Heart right ventricle (tissue), 16 donors: Measurements from ENCODE around the gene LCN15. TPM values are rescaled to one million over a fixed set of nuclear protein-coding genes. Genes with fewer than 3 reads are reported as not detected.

Experiments used
- ATAC-seq, 8 donors: fragments of 200-7000 bp; cut with Tn5 transposase; one replicate each; pipeline ENCODE4 v1.9.1; 2020; ENCODE audit warnings: mild to moderate bottlenecking in 8 of 8, moderate library complexity in 8 of 8, moderate number of reproducible peaks in 1 of 8
- DNase-seq, 2 donors: peaks; one replicate each; pipeline ENCODE4 v3.0.0-alpha.2; 2020
- H3K27ac ChIP-seq, 10 donors: fragments of 200-600 bp; sonication (generic) in 2 of 10; one replicate each; pipeline versions ENCODE4 v1.5.0 to v1.8.0; 2020 to 2022; ENCODE audit warnings: mild to moderate bottlenecking in 3 of 10
- H3K27me3 ChIP-seq, 7 donors: fragments of 200-600 bp; one replicate each; pipeline ENCODE4 v1.8.0; 2021 to 2022; ENCODE audit warnings: mild to moderate bottlenecking in 2 of 7
- H3K36me3 ChIP-seq, 9 donors: fragments of 200-600 bp; sonication (generic) in 1 of 9; one replicate each; pipeline versions ENCODE4 v1.5.0 to v1.8.0; 2020 to 2022; ENCODE audit warnings: mild to moderate bottlenecking in 2 of 9
- H3K4me1 ChIP-seq, 9 donors: fragments of 200-600 bp; sonication (generic) in 1 of 9; one replicate each; pipeline versions ENCODE4 v1.5.0 to v1.8.0; 2020 to 2022; ENCODE audit warnings: mild to moderate bottlenecking in 4 of 9
- H3K4me3 ChIP-seq, 10 donors: fragments of 200-600 bp; sonication (generic) in 2 of 10; one replicate each; pipeline versions ENCODE4 v1.5.0 to v1.8.0; 2020 to 2022; ENCODE audit warnings: mild to moderate bottlenecking in 7 of 10, moderate library complexity in 2 of 10
- H3K9me3 ChIP-seq, 11 donors: fragments of 200-600 bp in 10 of 11; sonication (generic) in 2 of 11; one replicate each; pipeline versions ENCODE4 v1.5.0 to v1.8.0; 2013 to 2022; ENCODE audit warnings: mild to moderate bottlenecking in 2 of 11, control low read depth in 1 of 11, moderate library complexity in 1 of 11
- WGBS, 2 donors: extraction: QIAGEN DNeasy Blood & Tissue Kit; methylation state at CpG; one replicate each; pipeline ENCODE4 v1.1.7; 2013; ENCODE audit warnings: inconsistent platforms in 1 of 2; 5-methylcytosine and 5-hydroxymethylcytosine counted together
- intact Hi-C, 10 donors: fragments of 100-400 bp; cut with DNase I; formaldehyde crosslinking; loops; one replicate each; pipeline versions ENCODE4 v1.11.1 to v1.14.2; 2022
- polyA plus RNA-seq, 2 donors: library from polyadenylated mRNA; stranded (reverse); fragments of 200-250 nt; gene quantifications; one replicate each; pipeline ENCODE4 v1.2.3, GENCODE V29; 2013
- total RNA-seq, 10 donors: library from RNA; stranded (reverse); fragmentation: NEBNext Ultra II Directional in 3 of 10; extraction: Animal tissue kit (Norgen Biotek cat#: 25700) in 3 of 10; gene quantifications; one replicate each; pipeline versions ENCODE4 v1.2.1 to v1.2.4, GENCODE V29; 2021 to 2023
- TF ChIP-seq, protein P1 (sequence below), 9 donors: fragments of 200-600 bp; sonication (generic) in 2 of 9; IDR thresholded peaks; one replicate each; pipeline versions ENCODE4 v1.5.0 to v1.8.0; 2021 to 2022; ENCODE audit warnings: antibody characterized with exemption in 9 of 9, mild to moderate bottlenecking in 5 of 9, moderate library complexity in 1 of 9
- donor health status: Arrhythmogenic right ventricular cardiomyopathy.
- donor health status: ischemic (EF 13 %, LVEDD 7.1; RV severe dilation, severe dysfunction).
- donor health status: healthy with polysubstance abuse.
- donor health status: DM: no; HTN: yes; CAD: no.
- donor health status: DM: no; HTN: no; CAD: no.
- donor health status: ischemic (EF 25% LVEDD 6.9; RV normal size, moderate dysfunction).
- donor health status: ischemic (EF 25% LVEDD 5.7; RV mildly dilated, moderate dysfunction).
- donor health status: healthy.
- donor health status: DM: yes; HTN: yes; CAD: no.
- donor health status: Ischemic cardiomyopathy.
- donor health status: ischemic (EF 35%, LVEDD 5.7; RV mildly dilated, moderate dysfunction).
- donor health status: nonischemic (EF 11% LVEDD 7.7; RV severe dilation, severe dysfunction).
- donor health status: DM: yes; HTN: yes; CAD: no.
- donor health status: PGD.
- donor health status: ischemic (EF 29% LVEDD 5.4; RV normal size, mild dysfunction).
- donor health status: nonischemic (EF 23%, LVEDD 6.1; RV moderate dilation, normal function).

Gene LCN15
- total and polyA plus RNA-seq, 12 donors, result 0.85 to 20.1 (median 1.3) TPM; not detected in 7

DNA sequence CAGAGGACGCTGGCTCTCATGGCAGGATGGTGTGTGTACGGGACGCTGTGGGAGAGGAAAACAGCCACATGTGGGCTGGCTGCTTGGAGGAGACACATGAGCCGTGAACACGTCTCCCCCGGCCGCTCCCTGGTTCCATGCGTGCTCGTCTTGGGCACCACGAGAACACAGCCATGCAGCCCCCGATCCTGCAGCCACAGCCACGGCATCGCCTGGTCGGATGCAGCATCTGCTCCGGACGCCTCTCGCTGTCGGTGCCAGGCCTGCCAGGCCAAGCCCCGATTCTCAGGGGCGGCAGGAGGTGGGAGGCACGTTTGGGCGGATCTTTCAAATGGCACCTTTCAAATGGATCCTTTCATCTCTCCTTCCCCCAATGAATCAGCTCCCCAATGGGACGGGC lies 24.8 kb downstream of the LCN15 start:
- no peak overlapping the region for H3K27ac ChIP-seq
- H3K9me3 ChIP-seq, result no peaks in the 10 kb centered on the region
- TF ChIP-seq, protein P1, sequence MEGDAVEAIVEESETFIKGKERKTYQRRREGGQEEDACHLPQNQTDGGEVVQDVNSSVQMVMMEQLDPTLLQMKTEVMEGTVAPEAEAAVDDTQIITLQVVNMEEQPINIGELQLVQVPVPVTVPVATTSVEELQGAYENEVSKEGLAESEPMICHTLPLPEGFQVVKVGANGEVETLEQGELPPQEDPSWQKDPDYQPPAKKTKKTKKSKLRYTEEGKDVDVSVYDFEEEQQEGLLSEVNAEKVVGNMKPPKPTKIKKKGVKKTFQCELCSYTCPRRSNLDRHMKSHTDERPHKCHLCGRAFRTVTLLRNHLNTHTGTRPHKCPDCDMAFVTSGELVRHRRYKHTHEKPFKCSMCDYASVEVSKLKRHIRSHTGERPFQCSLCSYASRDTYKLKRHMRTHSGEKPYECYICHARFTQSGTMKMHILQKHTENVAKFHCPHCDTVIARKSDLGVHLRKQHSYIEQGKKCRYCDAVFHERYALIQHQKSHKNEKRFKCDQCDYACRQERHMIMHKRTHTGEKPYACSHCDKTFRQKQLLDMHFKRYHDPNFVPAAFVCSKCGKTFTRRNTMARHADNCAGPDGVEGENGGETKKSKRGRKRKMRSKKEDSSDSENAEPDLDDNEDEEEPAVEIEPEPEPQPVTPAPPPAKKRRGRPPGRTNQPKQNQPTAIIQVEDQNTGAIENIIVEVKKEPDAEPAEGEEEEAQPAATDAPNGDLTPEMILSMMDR (IDR thresholded peaks at IDR 0.05), result no peak
- DNase-seq (peak in 1 of 2 donors; percentile 10), ATAC-seq (no peak)
- intact Hi-C loops, result no loop called here
- H3K36me3 ChIP-seq, result no peaks in the 10 kb centered on the region
- WGBS, 2 donors, result 77 to 89% methylated on average over 23 of the region's 23 CpGs
- peaks cover 0 to 25% (median 19%) of the 10 kb centered on the region in 7 donors for H3K27me3 ChIP-seq
- no peak overlapping the region for H3K4me3 ChIP-seq
- H3K4me1 ChIP-seq, result peaks cover 11 to 27% (median 21%) of the 10 kb centered on the region in 9 donors

DNA sequence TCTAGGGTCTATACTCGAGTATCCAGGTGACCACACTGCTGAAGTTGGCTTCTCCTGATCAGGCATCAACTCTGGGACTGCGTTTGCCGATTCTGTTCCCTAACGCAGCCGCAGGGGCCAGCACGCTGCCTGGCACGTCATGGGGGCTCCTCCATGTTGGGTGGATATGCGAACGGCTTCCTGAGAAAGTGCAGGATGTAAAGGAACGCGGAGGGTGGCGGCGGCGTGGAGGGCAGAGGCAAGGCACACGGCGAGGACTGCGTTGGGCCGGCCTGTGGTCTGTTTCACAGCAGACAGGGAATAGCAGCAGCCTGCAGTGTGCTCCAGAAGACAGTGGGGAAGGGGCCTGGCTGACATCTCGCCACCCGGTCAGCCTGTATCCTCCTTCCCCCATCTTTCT lies 25.4 kb downstream of the LCN15 start:
- Histone ChIP-seq H3K4me3 (no peak overlapping the region), H3K9me3 (no peaks in the 10 kb centered on the region), H3K27me3 (peaks cover 0 to 25% (median 19%) of the 10 kb centered on the region in 7 donors), H3K27ac (no peak overlapping the region), H3K4me1 (peaks cover 11 to 27% (median 21%) of the 10 kb centered on the region in 9 donors), H3K36me3 (no peaks in the 10 kb centered on the region)
- WGBS, 2 donors, result 91 to 93% methylated on average over 20 of the region's 20 CpGs
- DNase-seq, result peak in 1 of 2 donors; percentile 10
- TF ChIP-seq, protein P1 (IDR thresholded peaks at IDR 0.05), result no peak
- no peak for ATAC-seq
- intact Hi-C loops, result no loop called here

DNA sequence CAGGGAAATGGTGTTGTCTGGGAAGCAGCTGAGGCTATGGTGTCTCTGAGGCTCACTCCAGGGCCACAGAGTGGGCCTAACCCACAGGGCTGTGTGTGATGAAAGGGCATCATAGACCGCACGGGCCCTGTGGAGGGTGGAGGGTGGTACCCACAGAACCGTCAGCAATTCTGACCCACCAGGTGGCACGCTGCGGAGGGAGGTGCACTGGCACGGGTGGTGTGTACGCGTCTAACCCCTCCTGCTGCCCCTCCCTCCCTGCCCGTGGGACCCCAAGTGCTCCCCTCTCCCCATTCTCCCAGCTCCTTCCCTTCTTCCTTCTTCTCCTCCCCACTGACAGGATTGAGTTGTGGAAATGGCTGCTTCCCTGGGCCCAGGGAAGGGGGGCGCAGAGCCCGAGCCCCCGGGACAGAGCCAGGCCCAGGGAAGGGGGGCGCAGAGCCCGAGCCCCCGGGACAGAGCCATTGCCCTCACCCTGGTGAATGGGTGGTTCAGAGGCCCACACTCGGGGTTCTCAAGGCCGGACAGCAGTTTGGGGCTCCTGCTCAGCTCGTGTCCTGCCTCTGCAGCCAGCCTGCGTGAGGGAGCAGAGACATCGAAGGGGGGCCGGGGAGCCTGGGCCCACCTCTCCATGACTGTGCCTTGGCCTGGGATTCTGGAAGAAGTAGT lies 28.4 kb downstream of the LCN15 start:
- WGBS, 2 donors, result 89 to 94% methylated on average over 21 of the region's 21 CpGs
- no peaks in the 10 kb centered on the region for H3K9me3 ChIP-seq
- intact Hi-C loops, result no loop called here
- H3K4me1 ChIP-seq, result peaks cover 0 to 5% (median 3%) of the 10 kb centered on the region in 9 donors
- ATAC-seq, result no peak
- H3K4me3 ChIP-seq, result no peak overlapping the region
- peak in 1 of 2 donors; percentile 8 for DNase-seq
- peaks cover 0 to 2% (median 0%) of the 10 kb centered on the region in 7 donors for H3K27me3 ChIP-seq
- no peaks in the 10 kb centered on the region for H3K36me3 ChIP-seq
- H3K27ac ChIP-seq, result no peak overlapping the region
- TF ChIP-seq, protein P1 (IDR thresholded peaks at IDR 0.05), result no peak

DNA sequence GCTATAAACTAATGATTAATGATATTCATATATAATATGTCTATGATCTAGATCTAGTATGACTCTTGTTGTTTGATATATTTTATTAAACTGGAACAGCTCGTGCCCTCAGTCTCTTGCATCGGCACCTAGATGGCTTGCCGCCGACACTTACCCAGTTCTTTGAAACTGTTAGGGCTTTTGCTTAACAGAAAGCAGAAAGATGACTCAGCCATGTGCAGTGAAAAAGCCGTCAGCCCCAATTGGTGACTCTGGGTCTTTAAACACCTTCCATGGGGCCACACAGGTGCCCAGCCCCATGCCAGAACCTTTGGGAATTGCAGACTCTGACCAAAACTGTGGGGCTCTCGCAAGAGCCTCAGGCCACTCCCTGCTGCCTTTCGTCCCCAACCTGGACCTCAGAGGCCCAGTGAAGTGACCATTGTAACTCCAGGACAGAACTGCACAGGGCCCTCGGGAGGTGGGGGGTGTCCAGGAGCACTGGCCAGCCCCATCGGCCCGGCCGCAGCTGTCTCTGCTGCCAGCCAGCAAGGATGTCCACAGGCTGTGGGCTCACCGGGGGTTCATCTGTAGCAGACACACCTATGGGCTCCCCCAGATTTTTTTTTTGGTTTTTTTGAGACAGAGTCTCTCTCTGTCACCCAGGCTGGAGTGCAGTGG lies 29.4 kb downstream of the LCN15 start:
- no peaks in the 10 kb centered on the region for H3K36me3 ChIP-seq
- H3K27ac ChIP-seq, result no peak overlapping the region
- H3K27me3 ChIP-seq, result no peaks in the 10 kb centered on the region
- H3K9me3 ChIP-seq, result no peaks in the 10 kb centered on the region
- TF ChIP-seq, protein P1 (IDR thresholded peaks at IDR 0.05), result no peak
- ATAC-seq (no peak), DNase-seq (peak in 1 of 2 donors; percentile 3)
- no peaks in the 10 kb centered on the region for H3K4me1 ChIP-seq
- 89 to 94% methylated on average over 12 of the region's 12 CpGs for WGBS, 2 donors
- no peak overlapping the region for H3K4me3 ChIP-seq
- intact Hi-C loops, result no loop called here
